Testis (tissue), 3 donors: ENCODE results near the gene ATF3. TPM values are rescaled to one million over a fixed set of nuclear protein-coding genes. Genes with fewer than 3 reads are reported as not detected.
"Not testable (repeated sequence)": the region's sequence is repeated elsewhere in the genome, so short reads cannot be mapped to it uniquely, and the experiment has no call there.

Source experiments
- DNase-seq: peaks from one replicate; pipeline ENCODE4 v3.0.0-alpha.2; 2019
- H3K27ac ChIP-seq, 2 donors: fragments of 200-600 bp; sonication (generic); one replicate each; pipeline ENCODE4 v1.5.1; 2019
- H3K27me3 ChIP-seq: fragments of 200-600 bp; sonication (generic); one replicate; pipeline ENCODE4 v1.5.1; 2019
- H3K36me3 ChIP-seq: fragments of 200-600 bp; sonication (generic); one replicate; pipeline ENCODE4 v1.5.1; 2017; ENCODE audit warnings: low read depth; ENCODE audit errors: missing control alignments
- H3K4me1 ChIP-seq: fragments of 200-600 bp; sonication (generic); one replicate; pipeline ENCODE4 v1.5.1; 2019
- H3K4me3 ChIP-seq, 2 donors: fragments of 200-600 bp; sonication (generic); one replicate each; pipeline ENCODE4 v1.5.1; 2017 to 2019
- H3K9me3 ChIP-seq: fragments of 200-600 bp; sonication (generic); one replicate; pipeline ENCODE4 v1.5.1; 2017
- CTCF ChIP-seq, 3 experiments: fragments of 450-650 bp in 2 of 3; fragments of 200-600 bp in 1 of 3; sonication (generic) in 1 of 3; IDR thresholded peaks; one replicate each; pipeline ENCODE4 v1.5.1; 2016 to 2019; ENCODE audit warnings: antibody characterized with exemption in 3 of 3, mild to moderate bottlenecking in 2 of 3, moderate library complexity in 1 of 3
- POLR2A ChIP-seq: fragments of 450-650 bp; IDR thresholded peaks from one replicate; pipeline ENCODE4 v1.6.1; 2017; ENCODE audit warnings: antibody characterized with exemption, mild to moderate bottlenecking, moderate library complexity
- WGBS, 2 donors: methylation state at CpG; one replicate each; pipeline ENCODE4 v1.1.5; 2018; 5-methylcytosine and 5-hydroxymethylcytosine counted together
- intact Hi-C: fragments of 100-400 bp; cut with DNase I; formaldehyde crosslinking; loops from one replicate; pipeline ENCODE4 v1.15.1; 2023; ENCODE audit warnings: low total_unique reads
- polyA plus RNA-seq: library from polyadenylated mRNA; stranded (reverse); fragments of 350-450 nt; fragmentation: Illumina TruSeq; extraction: RNeasy Lipid Tissue Mini Kit (QIAGEN cat#74804); gene quantifications from one replicate; pipeline ENCODE4 v1.2.3, GENCODE V29; 2014; ENCODE audit warnings: low read depth, low replicate concordance; ENCODE audit not compliant: insufficient read depth
- total RNA-seq, 2 donors: library from RNA; depleted of rRNA; stranded (reverse); fragments of >200 nt; gene quantifications; one replicate each; pipeline ENCODE4 v1.2.3, GENCODE V29; 2016

The ATF3 gene
- total and polyA plus RNA-seq, 3 donors from 2014 or later = 3.2 to 9.0 (median 4.6) TPM

- Histone ChIP-seq H3K4me3 (no peak overlapping the region), H3K36me3 (no peaks in the 10 kb centered on the region), H3K9me3 (no peaks in the 10 kb centered on the region), H3K27me3 (no peaks in the 10 kb centered on the region), H3K4me1 (peaks cover 16% of the 10 kb centered on the region), H3K27ac (no peak overlapping the region)
- no peak for DNase-seq
- intact Hi-C loops = no loop called here
- TF ChIP-seq POLR2A (no peak), CTCF (IDR thresholded peaks at IDR 0.05) (no peak)
- WGBS, 2 donors = 77% methylated on average over 1 of the region's 1 CpG; no CpG with 5 or more reads in 1 of the 2 donors
These were observed 26.6 kb downstream of the ATF3 start for GRCh38 chr1:212635141-212635631.

GRCh38 chr1:212637902-212638301, 29.3 kb downstream of the ATF3 start:
- TF ChIP-seq POLR2A (no peak), CTCF (IDR thresholded peaks at IDR 0.05) (no peak)
- DNase-seq = no peak
- H3K36me3 ChIP-seq = no peaks in the 10 kb centered on the region
- H3K9me3 ChIP-seq = no peaks in the 10 kb centered on the region
- 63 to 76% methylated on average over 5 of the region's 5 CpGs for WGBS, 2 donors
- no peak overlapping the region for H3K4me3 ChIP-seq
- peaks cover 16% of the 10 kb centered on the region for H3K4me1 ChIP-seq
- intact Hi-C loops = no loop called here
- H3K27me3 ChIP-seq = no peaks in the 10 kb centered on the region
- no peak overlapping the region for H3K27ac ChIP-seq

DNA sequence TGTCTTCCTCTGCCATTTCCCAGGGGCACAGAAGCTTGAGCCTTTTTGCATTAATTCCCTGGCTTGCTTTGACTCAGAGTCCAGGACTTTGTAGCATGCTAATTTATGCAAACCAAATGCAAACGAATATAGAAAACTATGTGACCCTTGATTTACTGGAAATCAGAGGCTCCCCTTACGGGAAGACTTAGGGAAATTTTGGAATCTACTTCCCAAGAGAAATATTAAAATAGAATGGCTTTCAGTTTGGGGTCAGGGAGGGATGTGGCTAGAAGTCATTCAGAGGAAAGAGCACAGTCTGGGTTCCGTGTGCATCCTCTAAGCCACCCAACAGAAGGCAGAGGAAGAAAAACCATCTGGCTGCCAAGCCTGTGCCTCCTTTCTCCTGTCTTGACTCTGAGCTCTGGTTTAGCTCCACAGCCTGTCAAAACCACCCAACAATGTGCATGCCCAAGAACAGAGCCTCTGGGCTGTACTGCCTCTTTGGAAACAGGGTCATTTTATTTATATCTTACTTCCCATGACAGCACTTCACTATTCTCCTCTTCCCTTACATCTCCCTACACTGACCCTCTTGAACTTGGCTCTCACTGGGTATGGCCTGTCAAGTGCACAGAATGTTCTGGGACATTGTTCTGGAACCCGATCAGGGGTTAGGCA, 30.1 kb downstream of the ATF3 start:
- peaks cover 16% of the 10 kb centered on the region for H3K4me1 ChIP-seq
- H3K4me3 ChIP-seq = no peak overlapping the region
- intact Hi-C loops = no loop called here
- no peak overlapping the region for H3K27ac ChIP-seq
- DNase-seq = peak; percentile 36
- H3K9me3 ChIP-seq = no peaks in the 10 kb centered on the region
- H3K27me3 ChIP-seq = no peaks in the 10 kb centered on the region
- WGBS, 2 donors = 47 to 67% methylated on average over 4 of the region's 4 CpGs
- no peaks in the 10 kb centered on the region for H3K36me3 ChIP-seq
- no peak for TF ChIP-seq POLR2A
- no peak for TF ChIP-seq CTCF (IDR thresholded peaks at IDR 0.05)

- H3K27ac ChIP-seq, H3K27me3 ChIP-seq, H3K36me3 ChIP-seq, DNase-seq, H3K9me3 ChIP-seq, intact Hi-C loops, H3K4me3 ChIP-seq: not testable (repeated sequence)
- 97 to 100% methylated on average over 1 to 2 of the region's 2 CpGs for WGBS, 2 donors
- H3K4me1 ChIP-seq = peaks cover 16% of the 10 kb centered on the region
These were observed 31.0 kb downstream of the ATF3 start for GRCh38 chr1:212639524-212639923.

DNA sequence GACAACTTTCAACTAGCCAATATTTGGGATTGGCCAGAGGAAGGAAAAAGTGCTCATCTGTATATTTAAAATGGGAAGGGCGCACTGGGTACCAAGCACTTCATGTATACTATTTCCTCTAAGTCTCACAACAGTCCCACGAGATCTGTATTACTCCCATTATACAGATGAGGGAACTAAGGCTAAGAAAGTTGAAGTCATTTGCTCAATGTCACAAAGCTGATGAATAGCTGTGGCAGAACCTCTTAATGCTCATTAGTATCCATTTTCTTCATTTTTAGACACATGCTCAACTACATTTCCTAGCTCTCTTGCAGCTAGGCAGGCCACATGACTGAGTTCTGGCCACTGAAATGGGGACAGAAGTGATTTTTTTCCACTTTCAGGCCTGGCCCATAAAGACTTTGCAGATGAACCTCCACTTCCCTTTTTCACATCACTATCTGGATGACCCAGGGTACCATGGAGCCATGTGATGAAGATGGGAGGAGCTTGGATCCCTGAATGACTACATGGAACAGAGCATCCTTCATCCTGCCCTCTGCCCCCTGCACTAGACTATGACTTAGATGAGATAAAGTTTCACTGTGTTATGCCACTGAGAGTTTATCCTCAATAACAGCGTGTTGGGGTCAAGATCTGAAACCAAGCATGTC, 31.8 kb downstream of the ATF3 start:
- Histone ChIP-seq H3K4me3 (no peak overlapping the region), H3K36me3 (no peaks in the 10 kb centered on the region), H3K9me3 (no peaks in the 10 kb centered on the region), H3K27ac (no peak overlapping the region), H3K4me1 (peaks cover 16% of the 10 kb centered on the region), H3K27me3 (no peaks in the 10 kb centered on the region)
- TF ChIP-seq POLR2A = no peak
- no peak for TF ChIP-seq CTCF (IDR thresholded peaks at IDR 0.05)
- intact Hi-C loops = no loop called here
- WGBS, 2 donors = 98% methylated on average over 3 of the region's 3 CpGs
- no peak for DNase-seq
